GM13977 (cell line): ENCODE data around the gene MX2.
"Not testable (repeated sequence)": the region's sequence is repeated elsewhere in the genome, so short reads cannot be mapped to it uniquely, and the experiment has no call there.

ENCODE experiments used
- DNase-seq: peaks from one replicate; pipeline ENCODE4 v3.0.0; 2012; ENCODE audit warnings: low spot score
- CTCF ChIP-seq: IDR thresholded peaks from 2 replicates; pipeline ENCODE4 v1.5.1; 2012; ENCODE audit warnings: mild to moderate bottlenecking, control low read depth; ENCODE audit not compliant: insufficient read depth; ENCODE audit errors: extremely low read depth, missing control alignments
- in situ Hi-C: fragments of 300-500 bp; cut with MboI; formaldehyde crosslinking; loops from one replicate; pipeline ENCODE4 v1.12.0; 2022; ENCODE audit warnings: low sequenced_read_pairs, low pct_unique_long_range_greater_than_20kb, mixed read lengths, inconsistent platforms; ENCODE audit not compliant: unreplicated experiment

Gene MX2

GRCh38 chr21:41349126-41349525, 12.7 kb upstream of the MX2 start:
- no peak for DNase-seq
- TF ChIP-seq CTCF = no peak
- in situ Hi-C loops = no loop called here

- DNase-seq = no peak
- TF ChIP-seq CTCF = no peak
- in situ Hi-C loops = no loop called here
These were observed 12.0 kb upstream of the MX2 start for GRCh38 chr21:41349619-41350390.

DNA sequence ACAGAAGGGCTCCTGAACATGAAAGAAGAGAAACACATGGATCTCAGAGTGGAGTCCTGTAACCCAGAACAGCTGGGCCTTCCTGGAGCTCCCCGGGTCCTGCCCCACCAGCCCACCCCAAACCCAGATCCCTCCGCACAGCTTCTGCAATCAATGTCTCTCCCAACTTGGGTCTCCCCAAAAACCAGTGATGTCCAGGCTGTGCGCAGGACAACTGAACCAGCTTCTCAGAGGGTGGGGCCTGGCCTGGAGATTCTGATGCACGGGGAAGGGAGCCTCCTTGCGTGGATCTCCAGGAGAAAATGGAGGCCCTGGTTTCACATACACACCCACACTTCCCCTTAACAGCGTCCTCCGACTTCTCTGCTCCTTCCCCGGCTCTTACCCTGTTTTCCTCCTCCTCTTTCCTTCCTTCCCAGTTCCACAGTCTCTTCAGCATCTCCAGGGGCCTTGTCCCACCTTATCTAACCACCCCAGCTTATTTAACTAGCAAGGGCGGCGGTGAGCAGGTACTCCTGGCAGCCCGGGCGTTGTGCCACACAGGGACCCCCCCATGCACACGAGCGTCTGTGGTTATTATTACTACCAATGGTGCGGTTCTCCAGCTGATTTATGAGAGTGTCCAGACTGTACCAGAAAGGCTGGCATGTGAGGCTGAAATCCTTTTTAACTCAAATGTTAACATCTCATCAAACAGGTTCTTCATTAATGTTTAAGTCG, 11.2 kb upstream of the MX2 start:
- no peak for DNase-seq
- in situ Hi-C loops = no loop called here
- no peak for TF ChIP-seq CTCF

DNA sequence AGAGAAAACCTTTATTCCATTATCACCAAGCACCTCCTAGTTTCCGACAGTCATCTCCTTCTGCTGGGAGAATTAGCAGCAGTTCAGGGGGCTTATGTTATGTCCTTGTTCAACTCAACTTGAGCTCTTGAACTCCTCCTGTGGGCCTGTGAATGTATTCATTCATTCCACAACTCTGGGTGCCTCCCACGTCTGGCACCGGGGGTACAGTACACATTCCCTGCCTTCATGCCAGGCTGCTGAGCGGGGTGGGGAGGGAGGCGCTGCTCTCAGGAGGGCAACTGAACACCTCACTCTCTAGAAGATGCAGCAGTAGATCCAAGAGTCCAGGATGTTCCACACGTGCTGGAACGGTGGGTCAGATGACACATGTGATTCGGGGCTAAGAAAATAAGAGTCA, 4.3 kb upstream of the MX2 start:
- no peak for DNase-seq
- TF ChIP-seq CTCF = no peak
- in situ Hi-C loops = no loop called here

DNA sequence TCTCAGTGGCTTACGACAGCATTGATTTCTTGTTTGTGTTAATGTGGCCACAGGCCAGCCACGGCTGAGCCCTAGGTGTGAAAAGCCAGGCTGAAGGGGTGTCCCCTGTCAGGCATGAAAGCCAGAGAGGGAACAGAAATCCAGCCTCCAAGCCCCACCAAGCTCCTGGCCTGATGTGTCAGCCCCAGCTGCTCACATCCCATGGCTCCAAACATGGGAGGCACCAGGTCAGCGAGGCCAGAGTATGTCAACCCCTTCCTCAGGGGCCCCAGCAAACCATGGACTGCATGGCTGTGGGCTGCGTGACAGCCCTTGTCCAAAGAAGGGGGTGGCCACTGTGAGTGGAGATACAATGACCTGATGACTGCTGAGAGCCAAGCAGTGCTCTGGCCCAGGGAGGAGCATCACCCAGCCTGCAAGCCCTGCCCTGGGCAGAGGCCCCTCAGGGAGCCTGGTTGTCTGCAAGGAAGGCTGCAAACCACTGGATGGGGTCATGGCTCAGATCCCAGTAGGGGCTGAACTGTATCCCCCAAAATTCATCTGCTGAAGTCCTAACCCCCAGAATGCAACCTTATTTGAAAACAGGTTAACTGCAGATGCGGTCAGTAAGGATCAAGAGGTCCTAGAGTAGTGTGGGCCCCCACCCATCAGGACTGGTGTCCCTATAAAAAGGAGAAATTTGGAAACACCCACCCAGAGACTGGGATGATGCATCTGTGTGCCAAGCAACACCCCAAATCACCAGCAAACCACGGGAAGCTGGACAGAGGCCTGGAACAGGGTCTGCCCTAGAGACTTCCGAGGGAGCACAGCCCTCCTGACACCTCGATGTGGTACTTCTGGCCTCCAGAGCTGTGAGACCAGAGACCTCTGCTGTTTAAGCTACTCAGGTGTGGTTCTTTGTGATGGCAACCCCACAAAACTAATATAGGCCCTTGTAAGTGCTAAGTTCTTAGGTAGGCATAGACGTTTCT, 3.3 kb upstream of the MX2 start:
- TF ChIP-seq CTCF = no peak
- DNase-seq = no peak
- in situ Hi-C loops = no loop called here

GRCh38 chr21:41359286-41359685, 2.5 kb upstream of the MX2 start:
- no peak for DNase-seq
- in situ Hi-C loops = no loop called here
- TF ChIP-seq CTCF = no peak

DNA sequence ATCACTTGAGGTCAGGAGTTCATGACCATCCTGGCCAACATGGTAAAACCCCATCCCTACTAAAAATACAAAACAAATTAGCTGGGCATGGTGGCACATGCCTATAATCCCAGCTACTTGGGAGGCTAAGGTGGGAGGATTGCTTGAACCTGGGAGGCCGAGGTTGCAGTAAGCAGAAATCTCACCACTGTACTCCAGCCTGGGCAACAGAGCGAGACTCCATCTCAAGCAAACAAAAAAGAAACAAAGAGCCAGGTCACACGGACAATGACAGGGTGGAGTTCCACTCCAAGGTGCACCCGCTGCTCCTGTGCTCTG, 2.1 kb upstream of the MX2 start:
- DNase-seq = not testable (repeated sequence)

More for the DNA sequence above, 2.1 kb upstream of the MX2 start:
- in situ Hi-C loops = not testable (repeated sequence)
